Suprapubic skin (tissue), 4 donors: ENCODE data around the gene GTF2A1L. TPM values are rescaled to one million over a fixed set of nuclear protein-coding genes. Genes with fewer than 3 reads are reported as not detected.

Source experiments
- DNase-seq, 2 donors: peaks; one replicate each; pipeline ENCODE4 v3.0.0-alpha.2; 2019; ENCODE audit warnings: low spot score in 2 of 2
- H3K27ac ChIP-seq: fragments of 200-600 bp; sonication (generic); one replicate; pipeline ENCODE4 v1.5.1; 2019
- H3K27me3 ChIP-seq: fragments of 200-600 bp; sonication (generic); one replicate; pipeline ENCODE4 v1.5.1; 2019
- H3K36me3 ChIP-seq: fragments of 200-600 bp; sonication (generic); one replicate; pipeline ENCODE4 v1.5.1; 2019
- H3K4me1 ChIP-seq: fragments of 200-600 bp; sonication (generic); one replicate; pipeline ENCODE4 v1.5.1; 2019
- H3K4me3 ChIP-seq: fragments of 200-600 bp; sonication (generic); one replicate; pipeline ENCODE4 v1.5.1; 2019; ENCODE audit warnings: mild to moderate bottlenecking
- H3K9me3 ChIP-seq: fragments of 200-600 bp; sonication (generic); one replicate; pipeline ENCODE4 v1.5.1; 2019
- CTCF ChIP-seq, 2 donors: fragments of 200-600 bp in 1 of 2; fragments of 450-650 bp in 1 of 2; sonication (generic) in 1 of 2; IDR thresholded peaks; one replicate each; pipeline ENCODE4 v1.5.1; 2016 to 2019; ENCODE audit warnings: antibody characterized with exemption in 2 of 2, mild to moderate bottlenecking in 1 of 2, moderate library complexity in 1 of 2
- EP300 ChIP-seq: sonication (generic); formaldehyde crosslinking; IDR thresholded peaks from one replicate; pipeline ENCODE4 v1.6.1; 2017; ENCODE audit warnings: antibody characterized with exemption
- POLR2A ChIP-seq, 2 donors: fragments of 450-650 bp; IDR thresholded peaks; one replicate each; pipeline ENCODE4 v1.6.1; 2017; ENCODE audit warnings: antibody characterized with exemption in 2 of 2, mild to moderate bottlenecking in 2 of 2, moderate library complexity in 2 of 2
- POLR2AphosphoS5 ChIP-seq, 3 donors: sonication (generic); formaldehyde crosslinking; IDR thresholded peaks; one replicate each; pipeline ENCODE4 v1.6.1; 2017; ENCODE audit warnings: antibody characterized with exemption in 3 of 3
- WGBS: methylation state at CpG from one replicate; pipeline ENCODE4 v1.1.5; 2018; 5-methylcytosine and 5-hydroxymethylcytosine counted together
- total RNA-seq, 4 donors: library from RNA; depleted of rRNA; stranded (reverse); fragments of >200 nt; gene quantifications; one replicate each; pipeline ENCODE4 v1.1.0, GENCODE V29; 2016

Gene GTF2A1L
- total RNA-seq, 4 donors from 2014 or later, result 1.0 to 2.9 (median 1.1) TPM; not detected in 1

- Histone ChIP-seq H3K27ac (no peak overlapping the region), H3K9me3 (no peaks in the 10 kb centered on the region), H3K36me3 (no peaks in the 10 kb centered on the region), H3K27me3 (no peaks in the 10 kb centered on the region), H3K4me1 (no peaks in the 10 kb centered on the region), H3K4me3 (no peak overlapping the region)
- WGBS, result 71% methylated on average over 1 of the region's 1 CpG
- DNase-seq, result no peak
- TF ChIP-seq EP300 (no peak), POLR2AphosphoS5 (IDR thresholded peaks at IDR 0.05) (no peak), POLR2A (IDR thresholded peaks at IDR 0.05) (no peak), CTCF (IDR thresholded peaks at IDR 0.05) (no peak)
Observed at GRCh38 chr2:48668992-48669391, 51.3 kb downstream of the GTF2A1L start.

DNA sequence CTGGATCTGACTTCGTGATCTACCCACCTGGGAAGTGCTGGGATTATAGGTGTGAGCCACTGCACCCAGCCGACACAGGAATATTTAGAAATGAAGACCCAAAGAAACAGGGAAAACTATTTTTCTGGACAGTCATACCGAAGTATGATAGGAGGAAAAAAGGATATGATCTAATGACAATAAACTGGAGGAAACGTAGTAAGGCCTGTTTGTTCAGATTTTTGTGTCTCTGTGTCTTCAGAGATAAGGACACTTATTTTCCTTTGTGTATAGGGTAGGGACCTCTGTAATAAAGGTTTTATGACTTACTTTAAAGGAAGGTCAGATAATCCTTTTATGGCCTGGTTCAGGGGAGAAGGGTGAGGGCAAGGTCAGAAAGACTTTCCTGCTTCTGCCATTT, 55.9 kb downstream of the GTF2A1L start:
- WGBS, result 91% methylated on average over 4 of the region's 4 CpGs
- TF ChIP-seq POLR2AphosphoS5 (IDR thresholded peaks at IDR 0.05) (no peak), EP300 (no peak)
- Histone ChIP-seq H3K4me3 (no peak overlapping the region), H3K27ac (no peak overlapping the region), H3K9me3 (no peaks in the 10 kb centered on the region), H3K27me3 (no peaks in the 10 kb centered on the region), H3K36me3 (no peaks in the 10 kb centered on the region), H3K4me1 (no peaks in the 10 kb centered on the region)
- DNase-seq, result no peak

- no peak overlapping the region for H3K27ac ChIP-seq
- no peaks in the 10 kb centered on the region for H3K4me1 ChIP-seq
- no peaks in the 10 kb centered on the region for H3K9me3 ChIP-seq
- no peak overlapping the region for H3K4me3 ChIP-seq
- WGBS, result 92% methylated on average over 2 of the region's 2 CpGs
- no peak for DNase-seq
- H3K36me3 ChIP-seq, result no peaks in the 10 kb centered on the region
- no peaks in the 10 kb centered on the region for H3K27me3 ChIP-seq
- TF ChIP-seq CTCF (IDR thresholded peaks at IDR 0.05) (no peak), POLR2AphosphoS5 (IDR thresholded peaks at IDR 0.05) (no peak), EP300 (no peak), POLR2A (IDR thresholded peaks at IDR 0.05) (no peak)
Observed at GRCh38 chr2:48674933-48675332, 57.3 kb downstream of the GTF2A1L start.

- Histone ChIP-seq H3K9me3 (no peaks in the 10 kb centered on the region), H3K36me3 (no peaks in the 10 kb centered on the region), H3K27ac (no peak overlapping the region), H3K27me3 (no peaks in the 10 kb centered on the region), H3K4me1 (no peaks in the 10 kb centered on the region), H3K4me3 (no peak overlapping the region)
- WGBS, result 60% methylated on average over 2 of the region's 2 CpGs
- DNase-seq, result no peak
- no peak for TF ChIP-seq POLR2A (IDR thresholded peaks at IDR 0.05)
- no peak for TF ChIP-seq POLR2AphosphoS5 (IDR thresholded peaks at IDR 0.05)
- TF ChIP-seq EP300, result no peak
- no peak for TF ChIP-seq CTCF (IDR thresholded peaks at IDR 0.05)
Observed at GRCh38 chr2:48677450-48677849, 59.8 kb downstream of the GTF2A1L start.

- TF ChIP-seq POLR2A (IDR thresholded peaks at IDR 0.05) (no peak), POLR2AphosphoS5 (IDR thresholded peaks at IDR 0.05) (no peak), CTCF (IDR thresholded peaks at IDR 0.05) (no peak), EP300 (no peak)
- H3K27ac ChIP-seq, result no peak overlapping the region
- 85% methylated on average over 1 of the region's 1 CpG for WGBS
- H3K4me3 ChIP-seq, result no peak overlapping the region
- no peaks in the 10 kb centered on the region for H3K27me3 ChIP-seq
- no peaks in the 10 kb centered on the region for H3K4me1 ChIP-seq
- no peak for DNase-seq
- no peaks in the 10 kb centered on the region for H3K9me3 ChIP-seq
- H3K36me3 ChIP-seq, result no peaks in the 10 kb centered on the region
Observed at GRCh38 chr2:48685126-48685525, 67.5 kb downstream of the GTF2A1L start.
